Germinal center (tissue), 1 donor: ENCODE results near the gene NFATC3.
"Not testable (repeated sequence)": the region's sequence is repeated elsewhere in the genome, so short reads cannot be mapped to it uniquely, and the experiment has no call there.

Source experiments
- DNase-seq: peaks from one replicate; pipeline ENCODE4 v3.0.0; 2012; ENCODE audit warnings: mixed read lengths, low spot score

Gene NFATC3

GRCh38 chr16:68090130-68090529 is 5.0 kb downstream of the NFATC3 start:
- DNase-seq, result no peak

DNA sequence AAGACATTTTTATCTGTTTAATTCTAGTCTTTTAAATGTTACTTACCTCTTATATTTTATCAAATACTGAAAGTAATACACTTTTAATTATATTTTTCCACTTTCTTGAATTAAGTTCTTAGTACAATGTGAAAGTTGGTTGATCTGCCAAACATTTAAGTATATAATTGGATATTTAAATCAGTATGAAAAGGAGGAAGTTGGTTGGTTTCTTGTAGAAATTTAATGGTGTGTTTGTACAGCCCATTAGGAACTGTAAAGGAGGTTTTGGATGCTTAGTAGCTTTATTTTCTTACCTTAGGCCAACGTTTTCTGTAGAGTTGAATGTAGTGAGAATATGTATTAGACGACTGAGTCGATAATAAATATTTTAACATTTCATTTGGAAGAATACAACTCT is 5.4 kb downstream of the NFATC3 start:
- DNase-seq, result no peak

GRCh38 chr16:68091380-68092261 is 6.5 kb downstream of the NFATC3 start:
- DNase-seq, result no peak

DNA sequence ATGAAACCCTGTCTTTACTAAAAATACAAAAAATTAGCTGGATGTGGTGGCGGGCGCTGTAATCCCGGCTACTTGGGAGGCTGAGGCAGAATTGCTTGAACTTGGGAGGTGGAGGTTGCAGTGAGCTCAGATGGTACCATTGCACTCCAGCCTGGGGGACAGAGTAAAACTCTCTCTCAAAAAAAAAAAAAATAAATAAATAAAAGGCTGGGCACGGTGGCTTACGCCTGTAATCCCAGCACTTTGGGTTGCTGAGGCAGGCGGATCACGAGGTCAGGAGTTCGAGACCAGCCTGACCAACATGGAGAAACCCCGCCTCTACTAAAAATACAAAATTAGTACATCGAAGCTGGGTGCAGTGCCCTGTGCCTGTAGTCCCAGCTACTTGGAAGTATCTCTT is 7.1 kb downstream of the NFATC3 start:
- DNase-seq, result not testable (repeated sequence)

DNA sequence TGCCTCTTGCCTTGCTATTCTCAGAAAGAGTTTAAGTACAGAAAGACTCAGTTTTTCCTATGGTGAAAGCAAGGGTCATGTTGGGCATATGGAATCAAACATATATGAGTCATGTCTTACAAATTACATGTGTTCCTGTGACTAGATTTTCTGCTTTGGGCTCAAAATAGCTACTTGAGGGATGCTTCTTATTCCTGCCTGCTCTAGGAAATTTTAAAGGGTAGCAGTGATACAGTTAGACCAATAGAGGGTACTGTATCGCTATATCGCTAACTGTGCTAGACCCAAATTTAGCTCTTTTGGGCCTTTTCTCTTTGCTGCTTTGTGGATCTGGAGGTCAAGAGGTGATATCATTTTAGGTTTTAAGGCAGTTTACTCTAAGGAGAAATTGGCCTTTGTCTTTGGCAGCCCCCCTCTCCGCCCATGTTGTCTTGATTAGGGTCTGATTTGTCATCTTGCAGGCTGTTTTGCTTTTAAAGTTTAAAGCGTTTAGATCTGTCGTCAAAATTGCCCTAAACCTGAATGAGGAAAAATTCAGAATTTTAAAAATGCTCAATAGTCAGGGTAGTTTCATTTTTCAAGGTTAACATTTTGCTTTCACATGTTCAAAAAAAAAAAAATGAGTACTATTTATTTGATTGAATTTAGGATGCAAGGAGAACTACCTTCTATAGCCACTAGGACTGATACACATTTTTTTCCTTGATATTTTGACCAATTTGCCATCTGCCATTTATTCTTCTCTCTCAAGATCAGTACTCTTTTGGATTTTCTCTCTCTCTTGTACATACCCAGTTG is 8.8 kb downstream of the NFATC3 start:
- no peak for DNase-seq

DNA sequence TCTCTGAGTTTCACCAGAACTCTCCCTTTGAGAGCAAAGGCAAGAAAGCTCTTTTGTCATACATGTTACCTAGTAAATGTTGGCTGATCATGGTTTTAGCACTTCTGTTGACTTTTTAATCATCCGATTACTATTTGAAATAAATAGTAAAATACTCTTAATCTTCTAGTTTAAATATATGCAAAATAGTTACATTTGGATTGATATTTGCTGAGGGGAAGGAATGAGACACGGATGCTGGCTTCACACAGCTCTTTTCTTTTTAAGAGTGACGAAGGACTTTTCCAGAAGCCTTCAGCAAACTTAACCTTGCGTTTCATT is 9.4 kb downstream of the NFATC3 start:
- no peak for DNase-seq

DNA sequence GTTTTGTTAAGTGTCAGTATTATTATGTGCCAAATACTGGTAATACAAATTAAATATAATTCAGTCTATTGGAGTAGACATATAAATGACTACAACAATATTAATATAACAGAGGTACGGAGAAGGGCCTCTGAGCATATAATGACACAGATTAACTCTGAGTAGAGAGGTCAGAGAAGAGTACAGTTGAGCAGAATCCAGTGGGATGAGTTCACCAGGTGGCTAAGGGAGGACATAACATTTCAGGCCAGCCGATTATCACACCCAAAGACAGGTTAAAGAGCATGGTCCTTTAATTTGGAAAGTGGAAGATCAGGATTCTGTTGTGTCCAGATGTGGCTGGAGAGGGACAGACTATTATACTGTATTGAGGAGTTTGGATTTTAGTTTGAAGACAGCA is 11.3 kb downstream of the NFATC3 start:
- no peak for DNase-seq

- DNase-seq, result no peak
Measured at GRCh38 chr16:68097088-68097487, 11.9 kb downstream of the NFATC3 start.

DNA sequence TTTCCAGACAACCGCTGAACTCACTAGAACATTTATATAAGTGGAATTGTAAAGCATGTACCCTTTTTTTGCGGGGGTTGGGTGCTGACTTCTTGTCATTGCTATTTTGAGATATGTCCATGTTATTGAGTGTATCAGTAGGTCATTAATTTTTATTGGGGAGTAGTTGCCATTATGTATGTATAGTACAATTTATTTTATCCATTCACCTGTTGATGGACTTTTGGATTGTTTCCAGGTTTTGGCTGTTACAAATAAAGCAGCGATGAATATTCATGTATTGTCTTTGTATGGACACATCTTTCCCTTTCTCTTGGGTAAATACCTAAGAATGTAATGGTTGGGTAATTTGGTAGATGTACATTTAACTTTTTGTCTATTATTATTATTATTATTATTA is 12.7 kb downstream of the NFATC3 start:
- no peak for DNase-seq

DNA sequence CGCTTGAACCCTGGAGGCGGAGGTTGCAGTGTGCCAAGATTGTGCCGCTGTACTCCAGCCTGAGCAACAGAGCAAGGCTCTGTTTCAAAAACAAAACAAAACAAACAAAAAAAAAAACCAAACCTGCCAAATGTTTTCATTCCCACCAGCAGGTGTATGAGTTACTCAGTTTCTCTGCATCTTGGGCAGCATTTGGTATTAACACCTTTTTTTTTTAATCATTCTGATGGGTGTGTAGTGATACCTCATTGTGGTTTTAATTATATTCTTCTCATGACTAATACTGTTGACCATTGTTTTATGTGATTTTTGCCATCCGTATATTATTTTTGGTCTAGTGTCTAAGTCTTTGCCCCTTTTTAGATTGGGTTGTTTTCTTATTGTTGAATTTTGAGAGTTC is 15.3 kb downstream of the NFATC3 start:
- no peak for DNase-seq

DNA sequence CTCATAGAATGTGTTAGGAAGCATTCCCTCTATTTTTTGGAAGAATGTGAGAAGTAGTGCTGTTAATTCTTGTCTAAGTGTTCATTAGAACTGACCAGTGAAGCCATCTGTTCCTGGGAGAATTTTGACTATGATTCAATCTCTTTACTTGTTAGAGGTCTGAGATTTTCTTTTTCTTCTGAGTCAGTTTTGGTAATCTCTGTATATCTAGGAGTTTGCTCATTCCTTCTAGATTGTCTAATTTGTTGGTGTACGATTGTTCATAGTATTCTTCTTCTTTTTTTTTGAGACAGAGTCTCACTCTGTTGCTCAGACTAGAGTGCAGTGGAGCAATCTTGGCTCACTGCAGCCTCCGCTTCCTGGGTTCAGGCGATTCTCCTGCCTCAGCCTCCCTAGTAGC is 20.4 kb downstream of the NFATC3 start:
- DNase-seq, result no peak

DNA sequence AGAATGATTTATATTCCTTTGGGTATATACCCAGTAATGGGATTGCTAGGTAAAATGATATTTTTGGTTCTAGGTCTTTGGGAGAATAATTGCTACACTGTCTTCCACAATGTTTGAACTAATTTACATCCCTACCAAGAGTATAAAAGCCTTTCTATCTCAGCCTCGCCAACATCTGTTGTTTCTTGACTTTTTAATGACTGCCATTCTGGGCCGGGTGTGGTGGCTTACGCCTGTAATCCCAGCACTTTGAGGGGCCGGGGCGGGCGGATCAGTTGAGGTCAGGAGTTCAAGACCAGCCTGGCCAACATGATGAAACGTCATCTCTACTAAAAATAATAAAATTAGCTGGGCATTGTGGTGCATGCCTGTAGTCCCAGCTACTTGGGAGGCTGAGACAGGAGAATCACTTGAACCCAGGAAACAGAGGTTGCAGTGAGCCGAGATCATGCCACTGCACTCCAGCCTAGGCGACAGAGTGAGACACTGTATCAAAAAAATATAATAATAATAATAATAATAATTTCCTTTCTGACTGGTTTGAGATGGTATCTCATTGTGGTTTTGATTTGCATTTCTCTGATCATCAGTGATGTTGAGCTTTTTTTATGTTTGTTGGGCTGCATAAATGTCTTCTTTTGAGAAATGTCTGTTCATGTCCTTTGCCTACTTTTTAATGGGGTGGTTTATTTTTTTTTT is 22.2 kb downstream of the NFATC3 start:
- DNase-seq, result not testable (repeated sequence)

DNA sequence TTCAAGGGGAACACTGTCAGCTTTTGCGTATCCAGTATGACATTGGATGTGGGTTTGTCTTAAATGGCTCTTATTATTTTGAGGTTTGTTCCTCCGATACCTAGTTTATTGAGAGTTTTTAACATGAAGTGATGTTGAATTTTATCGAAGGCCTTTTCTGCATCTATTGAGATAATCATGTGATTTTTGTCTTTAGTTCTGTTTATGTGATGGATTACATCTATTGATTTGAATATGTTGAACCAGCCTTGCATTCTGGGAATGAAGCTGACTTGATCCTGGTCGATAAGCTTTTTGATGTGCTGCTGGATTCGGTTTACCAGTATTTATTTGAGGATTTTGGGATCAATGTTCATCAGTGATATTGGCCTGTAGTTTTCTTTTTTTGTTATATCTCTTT is 24.0 kb downstream of the NFATC3 start:
- DNase-seq, result not testable (repeated sequence)

- DNase-seq, result not testable (repeated sequence)
Measured at GRCh38 chr16:68110611-68111010, 25.4 kb downstream of the NFATC3 start.

GRCh38 chr16:68111379-68111778 is 26.2 kb downstream of the NFATC3 start:
- no peak for DNase-seq

- no peak for DNase-seq
Measured at GRCh38 chr16:68113059-68113761, 28.0 kb downstream of the NFATC3 start.

GRCh38 chr16:68113765-68114240 is 28.6 kb downstream of the NFATC3 start:
- no peak for DNase-seq

GRCh38 chr16:68114939-68115338 is 29.8 kb downstream of the NFATC3 start:
- DNase-seq, result not testable (repeated sequence)

- no peak for DNase-seq
Measured at GRCh38 chr16:68115851-68116250, 30.7 kb downstream of the NFATC3 start.

DNA sequence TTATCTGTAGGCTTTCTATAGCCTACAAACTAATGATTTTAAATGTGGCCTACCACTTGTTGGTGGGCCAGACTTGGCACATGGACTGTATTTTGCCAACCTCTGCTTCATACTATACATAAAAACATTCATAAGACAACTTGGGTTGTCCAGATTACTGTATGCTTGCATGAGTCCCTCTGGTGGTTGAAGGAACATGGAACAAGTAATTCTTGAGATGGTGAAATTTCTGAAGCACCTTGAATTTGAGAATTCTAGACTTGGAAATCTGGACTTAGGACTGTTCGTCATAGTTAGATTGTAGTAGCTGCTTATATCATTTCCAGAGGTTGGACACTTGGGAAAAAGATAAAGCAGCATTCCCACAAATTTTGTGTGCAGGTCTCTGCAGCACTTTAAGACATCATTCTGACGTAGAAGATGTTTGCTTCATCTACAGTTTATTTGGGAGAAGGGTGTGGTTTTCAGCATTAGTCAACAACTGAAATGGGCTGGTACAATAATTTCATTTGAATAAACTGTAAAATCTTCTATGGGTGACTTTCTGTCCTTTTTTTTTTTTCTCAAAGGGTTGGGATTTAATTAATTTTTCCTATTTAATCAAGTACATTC is 31.2 kb downstream of the NFATC3 start:
- DNase-seq, result peak; percentile 29

DNA sequence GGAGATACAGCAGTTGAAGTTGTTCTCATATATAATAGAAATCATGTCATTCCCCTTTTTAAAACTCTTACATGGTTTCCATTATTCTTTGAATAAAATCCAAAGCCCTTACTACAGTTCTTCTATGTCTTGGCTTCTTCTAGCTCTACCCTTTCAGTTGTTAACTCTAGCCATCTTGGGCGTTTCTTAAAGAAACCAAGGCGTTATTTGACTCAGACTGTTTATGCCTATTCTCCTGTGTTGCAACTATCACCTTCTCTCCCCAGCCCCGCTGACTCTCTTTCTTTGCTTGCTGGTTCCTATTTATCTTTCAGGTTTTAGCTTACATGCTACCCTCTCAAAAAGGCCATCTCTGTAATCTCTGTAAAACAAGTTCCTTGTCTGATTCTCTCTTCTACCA is 32.7 kb downstream of the NFATC3 start:
- DNase-seq, result no peak

- peak; percentile 57 for DNase-seq
Measured at GRCh38 chr16:68118954-68119353, 33.8 kb downstream of the NFATC3 start.
